Omental fat pad (tissue), 4 donors: ENCODE data around the gene MROH7. TPM values are rescaled to one million over a fixed set of nuclear protein-coding genes. Genes with fewer than 3 reads are reported as not detected.

Experiments used
- ATAC-seq: fragments of 150-250 bp; one replicate; pipeline ENCODE4 v1.9.1; 2016; ENCODE audit warnings: mild to moderate bottlenecking, moderate library complexity; ENCODE audit not compliant: low FRiP score
- DNase-seq: peaks from one replicate; pipeline ENCODE4 v3.0.0-alpha.2; 2019; ENCODE audit warnings: low spot score
- CTCF ChIP-seq, 3 donors: fragments of 450-650 bp; IDR thresholded peaks; one replicate each; pipeline ENCODE4 v1.5.1; 2016 to 2017; ENCODE audit warnings: antibody characterized with exemption in 3 of 3, mild to moderate bottlenecking in 3 of 3, moderate library complexity in 2 of 3
- total RNA-seq, 4 donors: library from RNA; depleted of rRNA; stranded (reverse); fragments of >200 nt; gene quantifications; one replicate each; pipeline ENCODE4 v1.1.0, GENCODE V29; 2016

MROH7 gene
- total RNA-seq, 4 donors from 2014 or later: 0.82 to 2.2 (median 1.4) TPM

DNA sequence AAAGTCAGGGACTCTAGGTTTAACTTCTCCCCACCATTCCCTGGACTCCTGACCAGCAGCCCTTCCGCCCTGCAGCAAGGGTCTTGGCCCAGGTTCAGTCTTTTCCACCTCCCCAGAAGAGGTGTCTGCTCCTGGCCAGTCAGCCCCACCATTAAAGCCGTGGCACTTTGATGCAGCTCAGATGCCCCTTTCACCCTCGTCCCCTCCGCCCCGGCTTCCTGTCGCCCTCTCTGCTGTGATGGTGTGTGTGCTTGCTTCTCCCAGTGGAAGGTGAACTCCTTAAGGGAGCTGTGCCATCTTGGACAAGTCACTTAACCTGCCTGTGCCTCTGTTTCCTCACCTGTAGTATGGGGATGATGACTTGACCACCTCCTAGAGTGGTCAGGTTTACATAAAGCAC, 56.3 kb downstream of the MROH7 start:
- no peak for ATAC-seq
- no peak for DNase-seq

GRCh38 chr1:54698346-54698745, 56.8 kb downstream of the MROH7 start:
- DNase-seq (no peak), ATAC-seq (no peak)
- TF ChIP-seq CTCF (IDR thresholded peaks at IDR 0.05): no peak

More for the DNA sequence above, 56.3 kb downstream of the MROH7 start:
- no peak for TF ChIP-seq CTCF (IDR thresholded peaks at IDR 0.05)

DNA sequence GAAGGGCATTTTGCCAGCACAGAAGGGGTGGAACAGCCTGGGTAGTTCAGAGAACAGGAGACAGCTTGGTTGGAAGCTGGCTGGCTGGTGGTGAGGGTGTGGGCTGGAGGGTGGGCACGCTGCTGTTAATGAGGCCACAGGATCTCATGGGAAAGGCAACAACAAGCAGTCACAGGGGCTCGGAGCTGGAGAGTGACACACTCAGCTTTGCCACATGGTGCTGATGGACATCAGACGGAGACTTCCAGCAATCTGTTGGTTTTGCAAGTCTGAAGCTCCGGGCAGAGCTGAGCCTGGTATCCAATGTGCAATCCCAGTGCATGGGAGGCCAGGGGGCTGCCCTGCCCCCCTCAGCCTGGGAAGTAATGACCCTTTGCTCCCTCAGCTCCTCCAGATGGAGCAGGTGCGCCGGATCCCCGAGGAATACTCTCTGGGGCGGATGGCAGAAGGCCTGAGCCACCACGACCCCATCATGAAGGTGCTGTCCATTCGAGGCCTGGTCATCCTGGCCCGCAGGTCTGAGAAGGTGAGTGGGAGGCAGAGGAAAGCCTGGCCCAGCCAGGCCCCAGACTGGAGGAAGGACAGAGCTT, 58.4 kb downstream of the MROH7 start:
- TF ChIP-seq CTCF (IDR thresholded peaks at IDR 0.05): no peak
- DNase-seq (no peak), ATAC-seq (no peak)

DNA sequence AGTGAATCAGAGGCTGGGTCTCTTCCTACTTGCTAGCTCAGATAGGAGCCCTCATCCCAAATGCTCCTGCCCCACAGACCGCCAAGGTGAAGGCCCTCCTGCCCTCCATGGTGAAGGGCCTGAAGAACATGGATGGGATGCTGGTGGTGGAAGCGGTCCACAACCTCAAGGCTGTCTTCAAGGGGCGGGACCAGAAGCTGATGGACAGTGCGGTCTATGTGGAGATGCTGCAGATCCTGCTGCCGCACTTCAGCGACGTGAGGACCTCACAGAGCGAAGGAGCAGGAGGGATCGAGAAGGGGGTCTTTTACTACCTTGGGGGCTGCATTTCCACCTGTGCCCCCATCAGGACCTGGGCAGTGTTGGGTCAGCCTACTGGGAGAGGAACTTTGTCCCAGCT, 59.5 kb downstream of the MROH7 start:
- no peak for ATAC-seq
- DNase-seq: no peak
- TF ChIP-seq CTCF (IDR thresholded peaks at IDR 0.05): no peak

DNA sequence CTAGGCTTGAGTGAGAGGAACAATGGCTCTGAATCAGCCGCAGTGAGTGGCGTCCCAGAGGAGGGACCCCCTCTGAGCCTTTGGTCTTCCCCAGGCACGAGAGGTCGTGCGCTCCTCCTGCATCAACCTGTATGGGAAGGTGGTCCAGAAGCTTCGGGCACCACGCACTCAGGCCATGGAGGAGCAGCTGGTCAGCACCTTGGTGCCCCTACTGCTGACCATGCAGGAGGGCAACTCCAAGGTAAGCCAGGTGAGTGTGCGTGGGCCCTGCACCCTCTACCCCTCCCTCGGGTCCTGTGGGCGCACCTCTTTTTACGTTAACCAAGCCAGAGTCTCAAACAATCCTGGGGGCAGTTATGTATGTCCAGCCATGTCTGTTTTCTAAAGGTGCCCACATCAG, 60.4 kb downstream of the MROH7 start:
- TF ChIP-seq CTCF (IDR thresholded peaks at IDR 0.05): no peak
- ATAC-seq (no peak), DNase-seq (no peak)

GRCh38 chr1:54703471-54703870, 61.9 kb downstream of the MROH7 start:
- ATAC-seq (no peak), DNase-seq (no peak)
- TF ChIP-seq CTCF (IDR thresholded peaks at IDR 0.05): no peak

DNA sequence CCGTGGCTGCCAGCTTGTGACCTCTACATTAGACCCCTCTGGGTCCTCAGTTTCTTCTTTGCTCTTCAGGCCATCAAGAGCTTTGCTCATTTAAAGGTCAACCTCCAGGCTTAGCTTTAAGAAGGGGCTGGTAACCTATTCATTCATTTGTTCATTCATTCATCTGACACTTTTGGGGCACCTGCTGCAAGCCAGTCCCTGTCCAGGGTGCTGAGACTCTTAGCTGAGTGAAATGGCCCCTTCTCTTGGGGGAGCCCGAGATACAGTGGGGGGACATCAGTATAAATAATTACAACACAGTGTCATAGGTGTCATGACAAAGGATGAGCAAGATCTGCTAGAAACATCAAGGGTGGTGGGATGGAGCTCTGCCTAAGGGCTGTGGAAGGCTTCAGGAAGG, 63.6 kb downstream of the MROH7 start:
- ATAC-seq (no peak), DNase-seq (no peak)
- no peak for TF ChIP-seq CTCF (IDR thresholded peaks at IDR 0.05)
